ENCODE measurements around the gene CACNB4.

DNA sequence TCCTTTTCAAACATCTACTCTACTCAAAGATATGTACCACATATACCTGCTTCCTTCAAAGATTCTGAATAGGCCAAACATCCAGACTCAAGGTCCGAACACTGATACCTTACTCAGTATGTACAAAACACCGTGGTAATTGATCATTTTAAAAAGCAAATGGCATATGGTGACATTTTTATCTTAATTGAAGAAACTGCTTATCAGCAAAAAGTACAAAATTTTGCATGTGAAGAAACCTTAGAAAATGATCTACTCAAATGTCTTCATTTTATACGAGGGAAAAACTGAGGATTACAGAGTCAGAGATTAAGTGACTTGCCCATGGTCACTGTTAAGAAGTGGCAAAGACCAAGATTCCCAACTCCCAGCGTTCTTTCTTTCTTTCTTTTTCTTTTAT, 133.0 kb downstream of the CACNB4 start:
- TF ChIP-seq, protein P1, sequence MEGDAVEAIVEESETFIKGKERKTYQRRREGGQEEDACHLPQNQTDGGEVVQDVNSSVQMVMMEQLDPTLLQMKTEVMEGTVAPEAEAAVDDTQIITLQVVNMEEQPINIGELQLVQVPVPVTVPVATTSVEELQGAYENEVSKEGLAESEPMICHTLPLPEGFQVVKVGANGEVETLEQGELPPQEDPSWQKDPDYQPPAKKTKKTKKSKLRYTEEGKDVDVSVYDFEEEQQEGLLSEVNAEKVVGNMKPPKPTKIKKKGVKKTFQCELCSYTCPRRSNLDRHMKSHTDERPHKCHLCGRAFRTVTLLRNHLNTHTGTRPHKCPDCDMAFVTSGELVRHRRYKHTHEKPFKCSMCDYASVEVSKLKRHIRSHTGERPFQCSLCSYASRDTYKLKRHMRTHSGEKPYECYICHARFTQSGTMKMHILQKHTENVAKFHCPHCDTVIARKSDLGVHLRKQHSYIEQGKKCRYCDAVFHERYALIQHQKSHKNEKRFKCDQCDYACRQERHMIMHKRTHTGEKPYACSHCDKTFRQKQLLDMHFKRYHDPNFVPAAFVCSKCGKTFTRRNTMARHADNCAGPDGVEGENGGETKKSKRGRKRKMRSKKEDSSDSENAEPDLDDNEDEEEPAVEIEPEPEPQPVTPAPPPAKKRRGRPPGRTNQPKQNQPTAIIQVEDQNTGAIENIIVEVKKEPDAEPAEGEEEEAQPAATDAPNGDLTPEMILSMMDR (IDR thresholded peaks at IDR 0.05), result no peak
- no peak for TF ChIP-seq POLR2A (IDR thresholded peaks at IDR 0.05)
- no peak for TF ChIP-seq POLR2AphosphoS5 (IDR thresholded peaks at IDR 0.05; ENCODE audit: insufficient read depth in 1 of 2, low read depth in 1 of 2)
